NB4 (cell line): ENCODE measurements around the gene MOGAT3.

ENCODE experiments used
- CTCF ChIP-seq: IDR thresholded peaks from one replicate; pipeline ENCODE4 v1.5.1; 2012; ENCODE audit warnings: low read depth, low read length
- POLR2A ChIP-seq: IDR thresholded peaks from 2 replicates; pipeline ENCODE4 v1.6.1; 2011; ENCODE audit warnings: mild to moderate bottlenecking; ENCODE audit not compliant: insufficient read length; ENCODE audit errors: extremely low read depth
- TF ChIP-seq, protein P1 (sequence below): IDR thresholded peaks from 2 replicates; pipeline ENCODE4 v1.6.1; 2011; ENCODE audit warnings: low read depth, low read length

DNA sequence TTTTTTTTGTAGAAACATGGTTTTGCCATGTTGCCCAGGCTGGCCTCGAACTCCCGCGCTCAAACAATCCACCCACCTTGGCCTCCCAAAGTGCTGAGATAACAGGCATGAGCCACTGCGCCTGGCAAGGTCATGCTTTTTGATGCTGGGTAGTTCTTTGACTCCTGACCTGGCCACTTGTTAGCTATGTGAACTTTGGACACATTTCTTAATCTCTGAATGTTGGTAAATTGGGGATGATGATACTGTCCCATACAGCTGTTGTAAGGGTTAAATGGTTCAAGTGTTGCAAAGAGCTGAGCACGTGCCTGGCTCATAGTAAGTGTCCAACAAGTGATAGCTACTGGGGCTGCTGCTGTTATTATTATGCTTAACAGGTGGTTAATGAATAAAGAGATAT, 19.5 kb upstream of the MOGAT3 start:
- TF ChIP-seq CTCF (no peak), POLR2A (no peak)
- TF ChIP-seq, protein P1, sequence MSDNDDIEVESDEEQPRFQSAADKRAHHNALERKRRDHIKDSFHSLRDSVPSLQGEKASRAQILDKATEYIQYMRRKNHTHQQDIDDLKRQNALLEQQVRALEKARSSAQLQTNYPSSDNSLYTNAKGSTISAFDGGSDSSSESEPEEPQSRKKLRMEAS: no peak
